Gastroesophageal sphincter (tissue), 4 donors: ENCODE results near the gene WDR54. TPM values are rescaled to one million over a fixed set of nuclear protein-coding genes. Genes with fewer than 3 reads are reported as not detected.

Experiments
- ATAC-seq: fragments of 150-250 bp; one replicate; pipeline ENCODE4 v1.9.1; 2016; ENCODE audit warnings: mild to moderate bottlenecking, moderate library complexity
- H3K27ac ChIP-seq, 4 donors: fragments of 200-600 bp; sonication (generic) in 3 of 4; 1 replicate in 3 of 4; 2 replicates in 1 of 4; pipeline ENCODE4 v1.5.1; 2016 to 2019
- H3K27me3 ChIP-seq: fragments of 200-600 bp; sonication (generic); one replicate; pipeline ENCODE4 v1.5.1; 2019
- H3K36me3 ChIP-seq, 2 donors: fragments of 200-600 bp; sonication (generic); one replicate each; pipeline ENCODE4 v1.5.1; 2019; ENCODE audit warnings: control low read depth in 1 of 2
- H3K4me1 ChIP-seq, 3 donors: fragments of 200-600 bp; sonication (generic); 1 replicate in 2 of 3; 2 replicates in 1 of 3; pipeline ENCODE4 v1.5.1; 2016 to 2019; ENCODE audit warnings: control low read depth in 2 of 3
- H3K4me3 ChIP-seq, 2 donors: fragments of 200-600 bp; sonication (generic); one replicate each; pipeline ENCODE4 v1.5.1; 2019; ENCODE audit warnings: mild to moderate bottlenecking in 1 of 2, moderate library complexity in 1 of 2
- H3K9me3 ChIP-seq, 3 donors: fragments of 200-600 bp; sonication (generic); one replicate each; pipeline ENCODE4 v1.5.1; 2017 to 2019; ENCODE audit warnings: control low read depth in 2 of 3
- CTCF ChIP-seq, 4 experiments: fragments of 200-600 bp in 2 of 4; fragments of 450-650 bp in 2 of 4; sonication (generic) in 1 of 4; IDR thresholded peaks; one replicate each; pipeline ENCODE4 v1.5.1; 2017 to 2019; ENCODE audit warnings: antibody characterized with exemption in 4 of 4, mild to moderate bottlenecking in 2 of 4, moderate library complexity in 2 of 4
- EP300 ChIP-seq: sonication (generic); formaldehyde crosslinking; IDR thresholded peaks from one replicate; pipeline ENCODE4 v1.6.1; 2017; ENCODE audit warnings: antibody characterized with exemption, mild to moderate bottlenecking
- POLR2A ChIP-seq, 2 donors: fragments of 450-650 bp; IDR thresholded peaks; one replicate each; pipeline ENCODE4 v1.6.1; 2017; ENCODE audit warnings: antibody characterized with exemption in 2 of 2, mild to moderate bottlenecking in 2 of 2, moderate library complexity in 1 of 2
- POLR2AphosphoS5 ChIP-seq: sonication (generic); formaldehyde crosslinking; IDR thresholded peaks from one replicate; pipeline ENCODE4 v1.6.1; 2017; ENCODE audit warnings: antibody characterized with exemption
- WGBS, 2 donors: methylation state at CpG; one replicate each; pipeline ENCODE4 v1.1.5; 2018; ENCODE audit warnings: low coverage in 1 of 2; 5-methylcytosine and 5-hydroxymethylcytosine counted together
- total RNA-seq, 4 donors: library from RNA; depleted of rRNA; stranded (reverse); fragments of >200 nt; gene quantifications; one replicate each; pipeline ENCODE4 v1.1.0, GENCODE V29; 2016

Gene WDR54
- total RNA-seq, 4 donors from 2014 or later: 4.2 to 12.4 (median 8.8) TPM

- H3K27me3 ChIP-seq: no peaks in the 10 kb centered on the region
Measured at GRCh38 chr2:74374509-74375205, 46.9 kb upstream of the WDR54 start.

GRCh38 chr2:74375838-74376237, 45.7 kb upstream of the WDR54 start:
- WGBS, 2 donors: 67 to 100% methylated on average over 1 of the region's 2 CpGs
- no peak overlapping the region for H3K4me3 ChIP-seq
- no peak overlapping the region for H3K27ac ChIP-seq
- no peaks in the 10 kb centered on the region for H3K9me3 ChIP-seq
- no peaks in the 10 kb centered on the region for H3K27me3 ChIP-seq
- peaks cover 0 to 40% of the 10 kb centered on the region in 2 donors for H3K36me3 ChIP-seq
- peaks cover 0 to 67% (median 29%) of the 10 kb centered on the region in 3 donors for H3K4me1 ChIP-seq
- TF ChIP-seq POLR2A (IDR thresholded peaks at IDR 0.05) (no peak), EP300 (no peak), POLR2AphosphoS5 (no peak), CTCF (IDR thresholded peaks at IDR 0.05) (no peak)
- ATAC-seq: no peak

More at GRCh38 chr2:74374509-74375205, 46.9 kb upstream of the WDR54 start:
- peak overlapping the region; percentile 4 to 48 for H3K4me3 ChIP-seq
- no peaks in the 10 kb centered on the region for H3K9me3 ChIP-seq
- peak overlapping the region in 3 of 4 donors; percentile 69 to 78 (median 77) for H3K27ac ChIP-seq
- ATAC-seq: peak; percentile 97
- TF ChIP-seq CTCF (IDR thresholded peaks at IDR 0.05) (no peak), EP300 (no peak), POLR2AphosphoS5 (no peak), POLR2A (IDR thresholded peaks at IDR 0.05) (no peak)
- H3K4me1 ChIP-seq: peaks cover 0 to 55% (median 20%) of the 10 kb centered on the region in 3 donors
- H3K36me3 ChIP-seq: peaks cover 0 to 52% of the 10 kb centered on the region in 2 donors
- 26% methylated on average over 5 of the region's 19 CpGs; no CpG with 5 or more reads in 1 of the 2 donors for WGBS, 2 donors

GRCh38 chr2:74378007-74378406, 43.5 kb upstream of the WDR54 start:
- Histone ChIP-seq H3K9me3 (no peaks in the 10 kb centered on the region), H3K4me3 (no peak overlapping the region), H3K36me3 (peaks cover 0 to 28% of the 10 kb centered on the region in 2 donors), H3K27ac (no peak overlapping the region), H3K27me3 (no peaks in the 10 kb centered on the region), H3K4me1 (peaks cover 0 to 77% (median 29%) of the 10 kb centered on the region in 3 donors)
- WGBS, 2 donors: 94 to 96% methylated on average over 6 to 8 of the region's 10 CpGs
- no peak for ATAC-seq
- TF ChIP-seq POLR2AphosphoS5 (no peak), EP300 (no peak), POLR2A (IDR thresholded peaks at IDR 0.05) (no peak), CTCF (IDR thresholded peaks at IDR 0.05) (no peak)

- no peaks in the 10 kb centered on the region for H3K9me3 ChIP-seq
- TF ChIP-seq CTCF (IDR thresholded peaks at IDR 0.05) (no peak), POLR2A (IDR thresholded peaks at IDR 0.05) (no peak), POLR2AphosphoS5 (peak; percentile 10), EP300 (no peak)
- WGBS, 2 donors: 33% methylated on average over 5 of the region's 14 CpGs; no CpG with 5 or more reads in 1 of the 2 donors
- peak; percentile 73 for ATAC-seq
- H3K27me3 ChIP-seq: no peaks in the 10 kb centered on the region
- peak within 1 kb of the TSS; percentile 44 to 54 for H3K4me3 ChIP-seq
- H3K36me3 ChIP-seq: peaks cover 0 to 35% of the 10 kb centered on the region in 2 donors
- H3K27ac ChIP-seq: peak within 1 kb of the TSS in 3 of 4 donors; percentile 53 to 77 (median 55)
- peaks cover 0 to 77% (median 26%) of the 10 kb centered on the region in 3 donors for H3K4me1 ChIP-seq
Measured at GRCh38 chr2:74379851-74380789, 41.4 kb upstream of the WDR54 start, which contains the start of gene DCTN1. DCTN1 (minus strand) TSS chr2:74380311; CDS start chr2:74380037, 274 bp downstream.
